IMR-90 (cell line): ENCODE data around the gene TNS1. TPM values are rescaled to one million over a fixed set of nuclear protein-coding genes. Genes with fewer than 3 reads are reported as not detected.
A peak's percentile ranks its signal among the peaks of the same experiment; 100 is the strongest.

Source experiments
- ATAC-seq: fragments of 200-7000 bp; cut with Tn5 transposase; 2 replicates; pipeline ENCODE4 v1.9.1; 2020; ENCODE audit warnings: low read depth, mild to moderate bottlenecking, moderate library complexity
- BruUV-seq: library from RNA; stranded (reverse); fragments of 400-500 nt; replicated peaks from 2 replicates; lab custom pipeline; 2021; lab: Mats Ljungman, UMichigan
- CTCF ChIA-PET: fragments of 300-600 bp; formaldehyde crosslinking; extraction: SDS; loops from one replicate; lab custom pipeline; 2021; ENCODE audit warnings: antibody characterized with exemption; lab: Yijun Ruan, JAX
- POLR2A ChIA-PET: fragments of 300-600 bp; sonication (Branson Sonifier 250); formaldehyde crosslinking; loops from one replicate; lab custom pipeline; 2022; ENCODE audit warnings: antibody characterized with exemption; ENCODE audit not compliant: unreplicated experiment; lab: Charles Lee
- DNase-seq: peaks from one replicate; pipeline ENCODE4 v3.0.0; 2013
- H2AFZ ChIP-seq: replicated peaks from 2 replicates; pipeline ENCODE3; 2013; ENCODE audit warnings: low read length, mild to moderate bottlenecking; ENCODE audit not compliant: poor library complexity
- H2AK5ac ChIP-seq: 2 replicates; pipeline ENCODE4 v1.6.1; 2013; ENCODE audit warnings: low read depth, low read length, inconsistent platforms
- H2AK9ac ChIP-seq: replicated peaks from 2 replicates; pipeline ENCODE3; 2013; ENCODE audit warnings: mild to moderate bottlenecking, low read depth, low read length, moderate library complexity; ENCODE audit not compliant: poor library complexity
- H2BK120ac ChIP-seq: 2 replicates; pipeline ENCODE4 v1.6.1; 2013; ENCODE audit warnings: low read depth, low read length, inconsistent platforms
- H2BK15ac ChIP-seq: 3 replicates; pipeline ENCODE4 v1.6.1; 2013; ENCODE audit warnings: low read depth, low read length, inconsistent platforms
- H2BK20ac ChIP-seq: 2 replicates; pipeline ENCODE4 v1.6.1; 2013; ENCODE audit warnings: low read depth, mild to moderate bottlenecking, inconsistent platforms, low read length, moderate library complexity
- H2BK5ac ChIP-seq: 2 replicates; pipeline ENCODE4 v1.6.1; 2013; ENCODE audit warnings: mild to moderate bottlenecking, low read depth, low read length, inconsistent platforms; ENCODE audit not compliant: poor library complexity, severe bottlenecking
- H3K14ac ChIP-seq: replicated peaks from 2 replicates; pipeline ENCODE4 v1.6.1; 2013; ENCODE audit warnings: low read depth, low read length, inconsistent platforms
- H3K18ac ChIP-seq: 2 replicates; pipeline ENCODE4 v1.6.1; 2013; ENCODE audit warnings: low read depth, low read length, control low read depth
- H3K23ac ChIP-seq: 2 replicates; pipeline ENCODE4 v1.6.1; 2013; ENCODE audit warnings: low read depth, low read length, inconsistent platforms
- H3K27ac ChIP-seq: 2 replicates; pipeline ENCODE4 v1.5.1; 2013; ENCODE audit warnings: mild to moderate bottlenecking, control low read depth, low read length; ENCODE audit not compliant: insufficient read depth
- H3K27me3 ChIP-seq: 2 replicates; pipeline ENCODE4 v1.6.1; 2013; ENCODE audit warnings: low read length; ENCODE audit not compliant: control insufficient read depth, insufficient read depth
- H3K36me3 ChIP-seq: 2 replicates; pipeline ENCODE4 v1.6.1; 2013; ENCODE audit warnings: low read length, mixed read lengths; ENCODE audit not compliant: control insufficient read depth, insufficient read depth
- H3K4ac ChIP-seq: 2 replicates; pipeline ENCODE4 v1.6.1; 2013; ENCODE audit warnings: low read depth, low read length, inconsistent platforms
- H3K4me1 ChIP-seq: 2 replicates; pipeline ENCODE4 v1.6.1; 2013; ENCODE audit warnings: low read length, mixed read lengths; ENCODE audit not compliant: control insufficient read depth, insufficient read depth
- H3K4me2 ChIP-seq: 2 replicates; pipeline ENCODE4 v1.6.1; 2013; ENCODE audit warnings: low read depth, mild to moderate bottlenecking, control low read depth, low read length, moderate library complexity
- H3K4me3 ChIP-seq: 2 replicates; pipeline ENCODE4 v1.5.1; 2013; ENCODE audit warnings: low read depth, mild to moderate bottlenecking, control low read depth, low read length, moderate library complexity; ENCODE audit not compliant: insufficient read depth
- H3K56ac ChIP-seq: 2 replicates; pipeline ENCODE4 v1.6.1; 2013; ENCODE audit warnings: low read length, inconsistent platforms; ENCODE audit not compliant: insufficient read depth; ENCODE audit errors: extremely low read depth
- H3K79me1 ChIP-seq, 2 experiments: 2 replicates each; pipeline ENCODE4 v1.6.1; 2013; ENCODE audit warnings: low read length in 2 of 2, inconsistent platforms in 1 of 2, low read depth in 1 of 2
- H3K9ac ChIP-seq: 2 replicates; pipeline ENCODE4 v1.6.1; 2013; ENCODE audit warnings: low read depth, low read length, control low read depth
- H3K9me1 ChIP-seq: 2 replicates; pipeline ENCODE4 v1.6.1; 2013; ENCODE audit warnings: low read length, inconsistent platforms; ENCODE audit not compliant: insufficient read depth
- H3K9me3 ChIP-seq: 2 replicates; pipeline ENCODE4 v1.6.1; 2013; ENCODE audit warnings: low read length; ENCODE audit not compliant: control insufficient read depth, insufficient read depth
- H4K20me1 ChIP-seq: 2 replicates; pipeline ENCODE4 v1.6.1; 2013; ENCODE audit warnings: low read length, inconsistent platforms; ENCODE audit not compliant: insufficient read depth
- H4K5ac ChIP-seq: 2 replicates; pipeline ENCODE4 v1.6.1; 2013; ENCODE audit warnings: mild to moderate bottlenecking, low read depth, low read length, control low read depth
- H4K8ac ChIP-seq, 2 experiments: 2 replicates each; pipeline ENCODE4 v1.6.1; 2013; ENCODE audit warnings: low read depth in 2 of 2, low read length in 2 of 2, control low read depth in 1 of 2, inconsistent platforms in 1 of 2
- H4K91ac ChIP-seq: 2 replicates; pipeline ENCODE4 v1.6.1; 2013; ENCODE audit warnings: low read depth, low read length, inconsistent platforms; ENCODE audit not compliant: insufficient read depth
- CEBPB ChIP-seq: IDR thresholded peaks from 2 replicates; pipeline ENCODE4 v1.6.1; 2012; ENCODE audit warnings: low read depth, low read length, improper control_type of control experiment
- MXI1 ChIP-seq: IDR thresholded peaks from 2 replicates; pipeline ENCODE4 v1.6.1; 2012; ENCODE audit warnings: low read depth, mild to moderate bottlenecking, low read length, moderate library complexity, borderline replicate concordance
- RAD21 ChIP-seq: IDR thresholded peaks from 2 replicates; pipeline ENCODE4 v1.6.1; 2012; ENCODE audit warnings: low read length, improper control_type of control experiment
- RCOR1 ChIP-seq: IDR thresholded peaks from 2 replicates; pipeline ENCODE4 v1.6.1; 2012; ENCODE audit warnings: mild to moderate bottlenecking, low read length, improper control_type of control experiment; ENCODE audit not compliant: insufficient replicate concordance
- USF2 ChIP-seq: fragments of 150-350 bp; IDR thresholded peaks from 2 replicates; pipeline ENCODE4 v1.6.1; 2017; ENCODE audit warnings: mild to moderate bottlenecking, antibody characterized with exemption, low read length, low read depth
- WGBS, 2 experiments: methylation state at CpG; one replicate each; pipeline versions ENCODE4 v1.1.5 to v1.1.7; 2013; ENCODE audit warnings: missing lambda C conversion rate in 2 of 2; ENCODE audit not compliant: insufficient read length in 1 of 2; ENCODE audit errors: extremely low coverage in 2 of 2; 5-methylcytosine and 5-hydroxymethylcytosine counted together
- dilution Hi-C: fragments of 300-500 bp; cut with HindIII; formaldehyde crosslinking; loops from one replicate; pipeline ENCODE4 v1.14.3; 2018; ENCODE audit warnings: low sequenced_read_pairs; ENCODE audit not compliant: unreplicated experiment
- in situ Hi-C: fragments of 300-500 bp; cut with MboI; formaldehyde crosslinking; loops from 3 replicates; pipeline ENCODE4 v1.14.3; 2019; ENCODE audit warnings: low sequenced_read_pairs, inconsistent platforms, mixed read lengths
- intact Hi-C: fragments of 100-400 bp; cut with micrococcal nuclease; formaldehyde crosslinking; loops from 2 replicates; pipeline ENCODE4 v1.10.0; 2022
- polyA plus RNA-seq, 3 experiments: library from polyadenylated mRNA; depleted of rRNA; stranded (reverse); fragments of >200 nt; gene quantifications; 2 replicates each; pipeline ENCODE4 v1.2.3, GENCODE V29; 2012; ENCODE audit warnings: low replicate concordance in 1 of 3
- total RNA-seq: library from RNA; depleted of rRNA; stranded (reverse); fragments of >200 nt; gene quantifications from 2 replicates; pipeline ENCODE4 v1.2.3, GENCODE V29; 2012

The TNS1 gene
- total and polyA plus RNA-seq, 2 of the 4 experiments (the other 2 are of a cell fraction) = 41.1 to 45.2 TPM

GRCh38 chr2:218010984-218011652 lies 8.3 kb upstream of the TNS1 start:
- Histone ChIP-seq H2BK5ac (no peak overlapping the region), H3K18ac (no peak overlapping the region), H3K4me3 (no peak overlapping the region), H3K4ac (no peak overlapping the region), H3K79me1 (peaks cover 4 to 28% of the 10 kb centered on the region in 2 experiments), H3K9ac (no peak overlapping the region), H3K56ac (no peak overlapping the region), H3K4me2 (no peak overlapping the region; the same call in 1 of the 2 replicates), H3K27me3 (peaks cover 8% of the 10 kb centered on the region; the same call in 1 of the 2 replicates), H2BK15ac (no peak overlapping the region), H4K5ac (no peak overlapping the region), H2AK5ac (peak overlapping the region; percentile 68; the same call in 1 of the 2 replicates), H3K4me1 (peaks cover 27% of the 10 kb centered on the region), H3K9me3 (no peaks in the 10 kb centered on the region), H3K23ac (no peak overlapping the region; the same call in 1 of the 2 replicates), H2BK20ac (no peak overlapping the region), H4K91ac (no peak overlapping the region), H4K20me1 (no peaks in the 10 kb centered on the region), H3K9me1 (peaks cover 16% of the 10 kb centered on the region), H2AFZ (peak overlapping the region; percentile 96), H3K14ac (no peak overlapping the region), H3K36me3 (no peaks in the 10 kb centered on the region), H2AK9ac (peak overlapping the region; percentile 48), H2BK120ac (no peak overlapping the region), H3K27ac (no peak overlapping the region), H4K8ac (no peak overlapping the region)
- DNase-seq = no peak
- intact Hi-C loops (no loop called here), in situ Hi-C loops (no loop called here), dilution Hi-C loops (no loop called here)
- no peak for ATAC-seq
- CTCF ChIA-PET = no interaction called here
- no TSS peak for BruUV-seq
- TF ChIP-seq MXI1 (no peak), RAD21 (no peak), USF2 (no peak), CEBPB (no peak), RCOR1 (no peak)
- WGBS, 2 experiments = 70% methylated on average over 2 of the region's 12 CpGs; no CpG with 5 or more reads in 1 of the 2 experiments
- POLR2A ChIA-PET = no interaction called here
